GM18873 (cell line): ENCODE measurements around the gene HNRNPUL1.

Experiments
- ATAC-seq: cut with Tn5 transposase; IDR thresholded peaks from one replicate; pipeline ENCODE4 v1.9.1; 2021; ENCODE audit warnings: mild to moderate bottlenecking, moderate library complexity, moderate number of reproducible peaks; ENCODE audit not compliant: unreplicated experiment, low FRiP score

HNRNPUL1 gene

GRCh38 chr19:41307090-41307875 lies 43.1 kb downstream of the HNRNPUL1 start:
- no peak for ATAC-seq

GRCh38 chr19:41307954-41308449 lies 43.8 kb downstream of the HNRNPUL1 start:
- no peak for ATAC-seq

GRCh38 chr19:41308450-41309179 lies 44.4 kb downstream of the HNRNPUL1 start:
- ATAC-seq = peak; percentile 47

- no peak for ATAC-seq
Observed at GRCh38 chr19:41309180-41310032, 45.2 kb downstream of the HNRNPUL1 start.

GRCh38 chr19:41310033-41310831 lies 46.1 kb downstream of the HNRNPUL1 start, which contains the start of gene CCDC97:
CCDC97 (plus strand) TSS chr19:41310172; CDS start chr19:41310311, 139 bp downstream.
- ATAC-seq = peak; percentile 64

GRCh38 chr19:41311072-41311471 lies 46.9 kb downstream of the HNRNPUL1 start:
- no peak for ATAC-seq

- ATAC-seq = no peak
Observed at GRCh38 chr19:41311613-41312012, 47.4 kb downstream of the HNRNPUL1 start.

- ATAC-seq = no peak
Observed at GRCh38 chr19:41316306-41316920, 52.2 kb downstream of the HNRNPUL1 start.

- ATAC-seq = no peak
Observed at GRCh38 chr19:41318696-41319499, 54.7 kb downstream of the HNRNPUL1 start.

GRCh38 chr19:41319500-41320184 lies 55.5 kb downstream of the HNRNPUL1 start:
- ATAC-seq = no peak

GRCh38 chr19:41320185-41320518 lies 56.0 kb downstream of the HNRNPUL1 start:
- no peak for ATAC-seq

- ATAC-seq = no peak
Observed at GRCh38 chr19:41320568-41320967, 56.4 kb downstream of the HNRNPUL1 start.

- ATAC-seq = no peak
Observed at GRCh38 chr19:41321204-41321599, 57.0 kb downstream of the HNRNPUL1 start.

- no peak for ATAC-seq
Observed at GRCh38 chr19:41321600-41322270, 57.6 kb downstream of the HNRNPUL1 start.

GRCh38 chr19:41322451-41322850 lies 58.3 kb downstream of the HNRNPUL1 start:
- ATAC-seq = no peak

GRCh38 chr19:41323023-41323422 lies 58.9 kb downstream of the HNRNPUL1 start:
- no peak for ATAC-seq

GRCh38 chr19:41323430-41324125 lies 59.4 kb downstream of the HNRNPUL1 start:
- no peak for ATAC-seq
